GM13977 (cell line): ENCODE data around the gene FAM76B.
A peak's percentile ranks its signal among the peaks of the same experiment; 100 is the strongest.
"Not testable (repeated sequence)": the region's sequence is repeated elsewhere in the genome, so short reads cannot be mapped to it uniquely, and the experiment has no call there.

Experiments
- DNase-seq: peaks from one replicate; pipeline ENCODE4 v3.0.0; 2012; ENCODE audit warnings: low spot score
- CTCF ChIP-seq: IDR thresholded peaks from 2 replicates; pipeline ENCODE4 v1.5.1; 2012; ENCODE audit warnings: mild to moderate bottlenecking, control low read depth; ENCODE audit not compliant: insufficient read depth; ENCODE audit errors: extremely low read depth, missing control alignments
- in situ Hi-C: fragments of 300-500 bp; cut with MboI; formaldehyde crosslinking; loops from one replicate; pipeline ENCODE4 v1.12.0; 2022; ENCODE audit warnings: low sequenced_read_pairs, low pct_unique_long_range_greater_than_20kb, mixed read lengths, inconsistent platforms; ENCODE audit not compliant: unreplicated experiment

The FAM76B gene

GRCh38 chr11:95829580-95830259, 40.1 kb upstream of the FAM76B start:
- no peak for TF ChIP-seq CTCF
- DNase-seq, result peak; percentile 4
- in situ Hi-C loops, result loop anchor here (25.0 kb wide), 1 partner anchor 558 kb away; the partner anchor contains the start of genes CCDC82 and JRKL

- in situ Hi-C loops, result loop anchor here (25.0 kb wide), 1 partner anchor 560 kb away; the partner anchor contains the start of genes CCDC82 and JRKL
- TF ChIP-seq CTCF, result no peak
- DNase-seq, result no peak
Observed at GRCh38 chr11:95827696-95828095, 38.1 kb upstream of the FAM76B start.

GRCh38 chr11:95821640-95822039, 32.1 kb upstream of the FAM76B start:
- in situ Hi-C loops, result no loop called here
- no peak for DNase-seq
- TF ChIP-seq CTCF, result no peak

GRCh38 chr11:95816037-95816436, 26.5 kb upstream of the FAM76B start:
- no peak for TF ChIP-seq CTCF
- in situ Hi-C loops, result no loop called here
- DNase-seq, result no peak

GRCh38 chr11:95811052-95811451, 21.5 kb upstream of the FAM76B start:
- in situ Hi-C loops, DNase-seq: not testable (repeated sequence)

- in situ Hi-C loops, DNase-seq: not testable (repeated sequence)
Observed at GRCh38 chr11:95806464-95806863, 16.9 kb upstream of the FAM76B start.

GRCh38 chr11:95805869-95806268, 16.3 kb upstream of the FAM76B start:
- no peak for DNase-seq
- TF ChIP-seq CTCF, result no peak
- in situ Hi-C loops, result no loop called here

- in situ Hi-C loops, result no loop called here
- DNase-seq, result no peak
- TF ChIP-seq CTCF, result no peak
Observed at GRCh38 chr11:95803973-95804372, 14.4 kb upstream of the FAM76B start.
